NCI-H2029 (cell line): ENCODE data around the gene PCGF2.
A peak's percentile ranks its signal among the peaks of the same experiment; 100 is the strongest.

Experiments used
- DNase-seq: peaks from one replicate; lab custom pipeline; 2025; lab: John Stamatoyannopoulos, UW

PCGF2 gene

DNA sequence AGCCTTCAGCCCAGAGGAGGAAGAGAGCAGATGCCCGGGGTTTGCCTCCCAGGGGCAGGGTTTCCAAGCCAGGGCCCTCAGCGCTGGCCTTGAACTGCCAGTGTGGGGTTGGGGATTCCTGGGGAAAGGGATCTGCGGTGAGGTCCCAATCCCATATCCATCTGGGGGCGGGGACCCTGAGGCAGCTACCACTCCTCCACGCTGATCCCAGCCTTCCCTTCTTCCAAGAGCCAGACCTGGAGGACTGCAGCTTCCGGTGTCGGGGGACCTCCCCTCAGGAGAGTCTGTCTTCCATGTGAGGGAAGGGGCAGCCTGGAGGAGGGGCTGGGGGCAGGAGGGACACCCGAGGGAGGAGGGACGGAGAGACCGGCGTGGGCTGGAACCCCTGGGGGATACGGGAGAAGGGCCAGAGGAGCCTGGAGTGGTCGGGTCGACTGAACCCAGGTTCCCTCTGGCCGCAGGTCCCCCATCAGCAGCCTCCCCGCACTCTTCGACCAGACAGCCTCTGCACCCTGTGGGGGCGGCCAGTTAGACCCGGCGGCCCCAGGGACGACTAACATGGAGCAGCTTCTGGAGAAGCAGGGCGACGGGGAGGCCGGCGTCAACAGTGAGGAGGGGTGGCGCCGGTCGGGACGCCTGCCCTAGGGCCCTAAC lies 28.7 kb downstream of the PCGF2 start:
- no peak for DNase-seq

DNA sequence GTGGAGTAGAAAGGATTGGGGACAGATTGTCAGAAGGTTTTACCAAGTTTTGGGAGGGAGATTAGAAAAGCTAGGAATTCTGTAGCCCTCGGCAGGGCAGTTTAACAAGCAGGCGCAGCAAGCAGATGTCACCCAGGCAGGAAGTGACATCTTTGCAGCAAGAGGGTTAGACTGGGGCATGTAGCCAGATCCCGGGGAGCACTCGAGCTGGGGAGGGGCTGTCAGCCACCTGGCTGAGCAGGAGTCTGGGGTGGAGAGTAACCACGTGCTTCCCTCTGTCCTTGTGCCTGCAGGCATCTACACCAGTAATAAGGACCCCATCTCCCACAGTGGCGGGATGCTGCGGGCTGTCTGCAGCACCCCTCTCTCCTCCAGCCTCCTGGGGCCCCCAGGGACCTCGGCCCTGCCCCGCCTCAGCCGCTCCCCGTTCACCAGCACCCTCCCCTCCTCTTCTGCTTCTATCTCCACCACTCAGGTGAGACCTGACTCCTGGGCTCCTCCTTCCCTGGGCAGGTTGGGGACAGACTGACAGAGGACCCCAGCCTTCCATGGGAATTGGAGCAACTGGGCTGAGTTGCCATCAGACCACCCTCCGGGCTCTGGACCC lies 30.9 kb downstream of the PCGF2 start:
- DNase-seq, result peak; percentile 36

DNA sequence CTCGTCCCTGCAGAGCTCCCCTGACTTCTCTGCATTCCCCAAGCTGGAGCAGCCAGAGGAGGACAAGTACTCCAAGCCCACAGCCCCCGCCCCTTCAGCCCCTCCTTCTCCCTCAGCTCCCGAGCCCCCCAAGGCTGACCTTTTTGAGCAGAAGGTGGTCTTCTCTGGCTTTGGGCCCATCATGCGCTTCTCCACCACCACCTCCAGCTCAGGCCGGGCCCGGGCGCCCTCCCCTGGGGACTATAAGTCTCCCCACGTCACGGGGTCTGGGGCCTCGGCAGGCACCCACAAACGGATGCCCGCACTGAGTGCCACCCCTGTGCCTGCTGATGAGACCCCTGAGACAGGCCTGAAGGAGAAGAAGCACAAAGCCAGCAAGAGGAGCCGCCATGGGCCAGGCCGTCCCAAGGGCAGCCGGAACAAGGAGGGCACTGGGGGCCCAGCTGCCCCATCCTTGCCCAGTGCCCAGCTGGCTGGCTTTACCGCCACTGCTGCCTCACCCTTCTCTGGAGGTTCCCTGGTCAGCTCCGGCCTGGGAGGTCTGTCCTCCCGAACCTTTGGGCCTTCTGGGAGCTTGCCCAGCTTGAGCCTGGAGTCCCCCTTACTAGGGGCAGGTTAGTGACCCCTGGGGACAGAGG lies 31.6 kb downstream of the PCGF2 start:
- no peak for DNase-seq

DNA sequence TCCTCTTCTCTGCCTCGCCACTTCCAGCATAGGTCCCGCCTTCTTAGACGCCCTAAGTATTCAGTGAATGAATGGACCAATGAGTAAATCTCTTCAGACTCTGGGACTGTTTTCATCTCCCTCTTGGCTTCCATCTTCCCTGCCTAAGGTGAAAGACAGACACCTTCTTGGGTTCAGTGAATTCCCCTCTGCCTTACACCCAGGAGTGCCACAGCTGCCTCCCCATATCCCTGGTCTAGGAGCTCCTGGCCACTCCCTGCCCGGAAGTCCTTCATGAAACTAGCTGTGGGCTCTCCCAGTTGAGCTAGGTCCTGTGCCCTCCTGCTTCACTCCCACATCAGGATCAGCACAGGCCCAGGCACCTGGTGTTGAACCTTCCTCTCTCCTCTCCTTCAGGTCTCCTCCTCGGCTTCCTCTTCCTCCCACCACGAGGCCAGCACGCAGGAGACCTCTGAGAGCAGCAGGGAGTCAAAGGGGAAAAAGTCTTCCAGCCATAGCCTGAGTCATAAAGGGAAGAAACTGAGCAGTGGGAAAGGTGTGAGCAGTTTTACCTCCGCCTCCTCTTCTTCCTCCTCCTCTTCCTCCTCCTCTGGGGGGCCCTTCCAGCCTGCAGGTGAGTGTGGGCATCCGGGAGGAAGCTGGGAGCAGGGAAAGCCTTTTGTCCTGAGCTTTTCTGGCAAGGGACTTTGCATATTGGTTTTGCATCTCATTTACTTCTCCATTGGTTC lies 32.8 kb downstream of the PCGF2 start:
- DNase-seq, result no peak

DNA sequence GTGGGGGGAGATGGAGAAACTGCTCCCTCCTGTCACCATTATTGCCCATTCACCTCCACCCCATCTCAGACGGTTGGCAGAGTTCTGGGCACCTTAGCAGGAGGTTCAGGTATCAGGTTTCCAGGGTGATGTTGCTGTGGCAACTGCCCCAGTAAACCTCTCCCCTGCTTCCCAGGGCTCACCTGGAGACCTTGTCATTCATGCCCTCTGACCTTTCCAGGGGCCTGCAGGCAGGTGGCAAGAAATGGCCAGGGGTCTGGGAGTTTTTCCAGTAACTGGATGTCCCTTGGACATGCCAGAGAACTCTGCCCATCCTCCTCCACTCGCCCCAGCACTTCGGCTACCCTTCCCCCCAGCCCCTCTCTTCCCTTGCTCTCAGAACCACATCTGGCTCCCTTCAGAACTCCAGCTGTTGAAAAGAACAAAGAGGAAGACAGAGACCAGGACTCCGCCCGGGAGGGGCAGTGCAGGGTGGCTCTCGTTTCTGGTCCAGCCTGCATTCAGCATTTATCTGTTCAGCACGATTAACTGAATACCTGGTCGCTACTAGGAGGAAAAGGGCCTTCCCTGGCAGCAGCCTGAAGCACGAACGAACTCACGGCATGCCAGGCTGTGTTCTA lies 34.6 kb downstream of the PCGF2 start:
- no peak for DNase-seq

DNA sequence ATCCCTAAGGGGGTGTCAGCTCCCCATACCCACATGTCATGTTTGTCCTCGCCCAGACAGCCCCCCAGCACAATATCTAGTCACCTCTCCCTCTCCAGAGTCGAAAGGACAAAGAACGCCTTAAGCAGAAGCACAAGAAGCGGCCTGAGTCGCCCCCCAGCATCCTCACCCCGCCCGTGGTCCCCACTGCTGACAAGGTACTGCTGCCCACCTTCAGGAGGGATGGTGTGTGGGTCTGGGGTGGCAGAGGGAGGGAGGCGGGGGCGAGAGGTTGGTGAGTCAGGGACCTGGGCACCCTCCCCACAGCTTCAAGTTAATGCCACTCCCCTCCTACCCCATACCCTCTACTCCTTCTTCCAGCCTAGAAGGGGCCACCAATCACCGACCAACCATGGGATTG lies 35.5 kb downstream of the PCGF2 start:
- DNase-seq, result no peak

DNA sequence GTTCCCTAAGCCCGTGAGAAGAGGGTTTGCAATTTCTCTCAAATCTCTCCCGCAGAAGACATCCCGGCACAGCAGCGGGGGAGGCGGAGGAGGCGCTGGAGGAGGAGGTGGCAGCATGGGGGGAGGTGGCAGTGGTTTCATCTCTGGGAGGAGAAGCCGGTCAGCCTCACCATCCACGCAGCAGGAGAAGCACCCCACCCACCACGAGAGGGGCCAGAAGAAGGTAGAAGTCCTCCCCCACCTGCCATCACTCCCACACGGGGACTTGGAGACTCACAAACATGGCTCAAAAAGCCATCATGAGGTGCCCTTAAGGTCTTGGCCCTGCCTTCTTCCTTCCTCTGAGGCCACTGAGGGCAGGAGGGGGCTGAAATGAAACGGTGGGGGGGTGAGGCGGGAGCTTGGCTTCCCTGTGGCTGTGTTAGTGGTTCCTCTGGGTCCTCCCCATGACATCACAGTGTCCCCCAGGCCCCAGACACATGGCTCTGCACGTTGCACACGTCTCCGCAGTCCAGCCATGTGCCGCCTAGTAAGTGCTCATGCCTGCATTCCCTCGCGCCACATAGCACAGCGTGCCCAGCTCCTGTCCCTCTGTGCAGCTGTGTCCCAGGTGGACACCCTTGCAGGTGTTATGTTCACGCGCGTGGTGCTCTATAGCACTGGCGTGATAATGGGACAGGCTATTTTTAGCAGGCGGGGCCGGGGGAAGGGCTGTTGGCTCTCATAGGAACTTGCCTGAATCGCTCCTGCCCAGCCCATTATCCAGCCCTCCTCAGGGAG lies 36.2 kb downstream of the PCGF2 start:
- no peak for DNase-seq

DNA sequence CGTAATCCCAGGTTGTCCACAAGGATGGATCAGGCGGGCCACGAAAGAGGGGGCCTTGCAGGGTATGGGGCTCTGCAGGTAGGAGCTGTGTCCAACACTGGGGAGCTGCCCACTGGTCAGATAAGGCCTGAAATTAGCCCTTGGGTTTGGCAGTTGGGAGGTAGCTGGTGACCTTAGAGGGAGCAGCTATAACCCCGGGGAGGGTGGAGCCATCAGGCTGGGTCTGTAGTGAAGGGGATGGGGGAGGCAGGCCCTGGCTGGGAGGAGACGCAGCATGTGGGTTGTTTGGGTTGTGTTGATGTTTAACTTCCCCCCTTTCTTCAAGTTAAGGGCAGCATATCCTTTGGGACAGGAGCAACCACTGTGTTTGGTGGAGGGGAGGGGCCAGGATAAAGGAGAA lies 37.2 kb downstream of the PCGF2 start:
- DNase-seq, result no peak

DNA sequence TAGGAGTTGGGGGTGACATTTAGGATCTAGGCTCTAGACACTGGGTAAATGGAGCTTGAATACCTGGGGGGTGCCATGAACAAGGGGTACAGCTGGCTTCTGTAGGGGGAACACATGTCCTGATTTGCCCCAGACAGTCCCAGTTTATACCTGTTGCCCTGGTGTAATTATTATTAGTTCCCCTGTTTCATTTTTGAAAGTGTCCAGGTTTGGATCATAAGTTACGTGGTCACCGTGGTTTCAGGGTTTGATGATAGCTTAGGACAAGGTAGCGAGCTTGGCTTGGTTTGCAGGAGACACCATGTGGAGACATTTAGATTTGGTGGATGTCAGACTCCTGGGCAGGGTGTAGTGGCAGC lies 37.6 kb downstream of the PCGF2 start:
- DNase-seq, result no peak

DNA sequence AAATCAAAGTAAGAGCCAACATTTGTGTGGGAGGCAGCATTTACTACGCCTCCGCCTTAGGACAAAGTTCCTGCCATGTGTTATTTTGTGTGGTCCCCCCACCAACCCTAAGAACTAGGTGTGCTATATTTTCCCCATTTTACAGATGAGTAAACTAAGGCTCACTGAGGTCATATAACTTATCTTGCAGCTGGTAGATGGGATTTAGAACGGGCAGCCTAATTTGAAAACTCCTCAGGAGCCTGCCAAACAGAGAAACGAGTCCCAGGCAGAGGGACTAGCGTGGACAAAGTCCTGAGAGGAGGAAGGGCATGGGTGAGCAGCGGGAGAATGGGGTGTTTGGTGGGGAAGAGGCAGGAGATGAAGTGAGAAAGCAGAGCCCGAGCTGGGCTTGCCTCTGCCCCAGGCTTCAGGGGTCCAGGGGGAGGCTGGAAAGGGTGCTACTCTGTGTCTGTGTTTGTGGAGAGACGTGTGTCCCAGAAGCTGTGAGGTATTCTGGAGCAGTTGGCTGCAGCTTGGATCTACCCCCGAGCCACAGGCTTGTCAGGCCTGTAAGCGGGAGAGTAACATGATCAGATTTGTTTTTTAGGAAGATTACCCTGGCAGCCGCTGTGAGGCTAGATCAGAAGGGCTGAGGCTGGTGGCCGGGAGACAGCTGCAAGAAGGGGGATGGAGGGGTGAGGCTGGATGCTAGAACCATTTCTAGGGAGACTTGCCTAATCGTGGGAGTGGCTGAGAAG lies 38.1 kb downstream of the PCGF2 start:
- no peak for DNase-seq

DNA sequence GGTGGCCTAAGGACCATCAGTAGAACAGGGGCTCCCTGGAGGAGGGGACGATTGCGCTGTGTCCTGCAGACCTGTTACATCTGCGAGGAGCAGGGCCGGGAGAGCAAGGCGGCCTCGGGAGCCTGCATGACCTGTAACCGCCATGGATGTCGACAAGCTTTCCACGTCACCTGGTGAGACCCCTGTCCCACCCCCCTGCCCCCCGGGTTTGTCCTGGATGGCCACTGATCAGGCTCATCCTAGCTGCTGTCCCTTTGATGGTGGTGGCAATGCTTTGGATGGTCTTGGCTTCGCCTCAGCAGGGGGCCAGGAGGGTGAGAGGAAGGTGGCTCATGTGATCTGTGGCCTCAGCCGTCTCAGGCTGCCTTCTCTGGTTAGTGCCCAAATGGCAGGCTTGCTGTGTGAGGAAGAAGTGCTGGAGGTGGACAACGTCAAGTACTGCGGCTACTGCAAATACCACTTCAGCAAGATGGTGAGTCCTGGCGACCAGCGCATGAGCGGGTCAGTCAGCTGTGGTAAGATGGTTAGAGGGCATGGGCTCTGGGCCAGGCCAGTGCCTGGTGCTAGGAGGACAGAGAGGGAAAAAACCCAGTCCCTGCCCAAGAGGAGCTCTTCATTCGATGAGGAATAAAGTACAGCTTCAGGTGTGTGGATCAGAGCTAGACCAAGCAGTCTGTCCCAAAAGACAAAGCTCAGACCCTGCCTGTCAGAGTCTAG lies 38.9 kb downstream of the PCGF2 start:
- DNase-seq, result no peak

DNA sequence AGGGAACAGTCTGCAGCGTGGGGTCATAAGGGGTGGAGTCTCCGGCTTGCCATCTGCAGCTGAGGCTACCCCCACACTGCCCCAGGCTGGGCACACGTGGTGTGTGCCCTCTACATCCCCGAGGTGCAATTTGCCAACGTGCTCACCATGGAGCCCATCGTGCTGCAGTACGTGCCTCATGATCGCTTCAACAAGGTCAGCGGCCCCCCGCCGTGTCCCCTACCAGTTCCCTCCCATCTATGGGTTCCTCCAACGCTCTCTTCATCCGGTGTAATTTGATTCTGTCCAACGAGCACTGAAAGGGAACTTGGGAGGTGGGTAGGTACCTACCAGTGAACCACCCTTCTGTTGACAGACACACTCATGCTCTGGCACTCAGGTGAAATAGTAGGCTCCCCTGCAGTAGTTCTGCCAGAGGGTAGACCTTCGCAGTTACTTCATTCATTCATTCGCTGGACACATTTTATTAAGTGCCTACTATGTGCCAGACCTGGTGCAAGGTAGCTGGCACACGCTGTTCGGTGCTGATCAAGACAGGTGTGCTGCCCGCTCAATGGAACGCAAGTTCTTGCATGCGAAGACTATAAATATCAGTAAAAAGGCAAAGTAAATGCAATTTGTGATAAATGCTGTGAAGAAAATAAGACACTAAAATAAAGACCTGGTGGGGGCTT lies 40.3 kb downstream of the PCGF2 start:
- peak; percentile 83 for DNase-seq

DNA sequence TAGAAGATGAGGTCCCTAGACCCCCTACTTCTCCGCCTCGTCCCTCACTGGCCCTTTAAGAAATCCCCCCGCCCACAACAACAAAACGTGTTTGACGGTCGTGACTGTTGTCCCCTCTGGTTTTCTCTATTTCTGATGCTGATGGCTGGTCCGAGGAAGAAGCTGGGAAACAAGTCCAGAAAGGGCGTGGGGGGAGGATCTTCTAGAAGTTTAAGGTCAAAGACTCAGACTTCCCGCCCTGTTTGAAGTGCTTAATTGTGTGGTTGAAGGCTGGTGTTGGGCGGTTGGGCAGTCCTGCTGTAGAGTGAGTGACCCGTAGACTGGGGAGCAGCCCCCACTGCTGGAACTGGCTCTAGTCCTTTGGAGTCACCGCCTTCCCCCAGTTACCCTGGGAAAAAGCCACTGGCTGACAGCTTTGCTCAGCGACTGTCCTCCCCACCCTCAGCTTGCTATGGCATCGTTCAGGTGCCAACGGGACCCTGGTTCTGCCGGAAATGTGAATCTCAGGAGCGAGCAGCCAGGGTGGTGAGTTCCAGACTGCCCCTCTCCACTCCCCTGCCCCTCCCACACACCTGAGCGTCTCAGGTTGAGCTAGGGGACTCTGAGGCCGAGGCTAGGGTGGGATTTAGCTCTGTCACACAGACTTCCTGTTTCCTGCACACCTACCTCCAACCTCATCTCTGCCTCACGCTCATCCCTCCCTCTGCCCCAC lies 41.5 kb downstream of the PCGF2 start:
- DNase-seq, result no peak

DNA sequence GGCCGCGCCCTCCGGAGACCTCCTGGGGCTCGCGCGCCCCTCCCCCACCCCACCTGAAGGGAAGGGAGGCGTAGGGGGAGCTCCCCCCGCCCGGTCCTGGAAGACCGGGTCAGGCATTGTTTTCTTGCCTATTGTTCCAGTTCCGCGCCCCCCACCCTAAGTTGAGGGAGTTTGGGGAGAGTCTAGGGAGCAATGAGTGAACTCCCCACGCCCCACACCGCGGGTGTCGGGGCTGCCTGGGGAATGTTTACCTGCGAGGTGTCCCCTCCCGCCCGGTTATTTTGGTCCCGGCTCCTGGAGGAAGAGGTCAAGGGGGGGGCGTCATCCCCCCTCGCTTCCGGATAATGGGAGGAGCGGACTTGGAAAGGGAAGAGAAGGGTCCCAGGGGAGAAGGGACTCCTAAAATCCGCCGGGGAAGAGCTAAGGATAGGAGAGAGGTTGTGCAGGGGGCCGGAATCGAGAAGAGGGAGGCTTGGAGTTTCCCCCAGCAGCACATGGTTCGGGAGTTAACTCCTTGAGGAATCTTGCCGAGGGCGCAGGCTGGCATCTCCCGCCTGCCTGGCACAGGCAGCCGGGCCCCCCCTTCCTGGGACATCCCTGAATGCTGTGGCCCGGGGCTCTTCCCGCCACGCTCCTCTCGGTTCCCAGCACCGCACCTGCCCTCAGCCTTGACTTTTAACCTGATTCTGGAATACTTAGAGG lies 42.2 kb downstream of the PCGF2 start:
- peak; percentile 29 for DNase-seq

DNA sequence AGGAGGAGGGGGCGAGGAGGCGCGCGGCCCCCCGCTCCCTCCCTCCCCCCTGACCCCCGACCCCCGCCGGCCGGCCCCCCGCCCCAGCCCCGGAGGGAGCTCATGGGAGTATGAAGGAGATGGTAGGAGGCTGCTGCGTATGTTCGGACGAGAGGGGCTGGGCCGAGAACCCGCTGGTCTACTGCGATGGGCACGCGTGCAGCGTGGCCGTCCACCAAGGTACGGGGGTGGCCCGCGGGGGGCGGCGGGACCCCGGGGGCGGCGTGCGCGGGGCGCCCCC lies 42.7 kb downstream of the PCGF2 start:
- no peak for DNase-seq

DNA sequence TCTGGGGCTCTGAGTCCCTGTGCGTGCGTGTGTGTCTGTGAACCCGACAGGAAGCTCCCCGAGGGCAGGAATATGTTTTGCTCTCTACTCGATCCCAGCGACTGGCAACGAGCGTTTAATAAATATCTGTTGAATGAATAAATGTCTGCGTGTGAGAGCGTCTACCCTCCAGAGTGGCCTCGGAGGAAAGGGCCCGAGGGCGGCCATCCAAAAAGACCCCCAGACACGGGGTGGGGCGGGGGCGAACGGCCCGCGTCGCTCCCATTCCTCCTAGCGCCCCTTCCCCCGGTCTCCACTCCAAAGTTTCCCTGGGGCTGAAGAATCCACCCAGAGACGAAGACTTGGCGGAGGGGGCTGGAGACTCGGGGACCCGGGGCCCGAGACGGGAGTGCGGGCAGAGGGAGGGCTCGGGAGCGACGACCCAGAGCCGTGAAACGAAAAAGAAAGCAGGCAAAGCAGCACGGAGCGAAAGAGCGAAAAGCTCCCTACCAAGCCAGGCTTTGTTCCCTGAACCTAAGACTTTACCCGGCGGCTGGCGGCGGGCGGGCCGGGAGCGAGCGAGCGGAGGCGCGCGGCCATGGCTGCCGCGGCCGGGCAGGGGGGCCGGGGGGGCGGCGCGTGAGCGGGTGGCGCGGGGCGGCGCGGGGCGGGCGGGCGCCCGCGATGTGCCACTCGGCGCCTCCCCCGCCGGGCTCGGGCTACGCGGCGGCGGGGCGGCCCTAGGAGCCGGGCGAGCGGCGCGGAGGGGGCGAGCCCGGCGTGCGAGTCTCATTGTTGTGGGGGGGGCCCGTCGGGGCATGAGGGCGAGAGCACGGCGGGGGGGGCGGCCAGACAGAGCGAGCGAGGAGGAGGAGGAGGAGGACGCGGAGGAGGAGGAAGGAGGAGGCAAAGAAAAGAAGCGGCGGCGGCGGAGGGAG lies 43.3 kb downstream of the PCGF2 start, which contains the start of gene MLLT6:
TSS of gene MLLT6 (plus strand) at position 668 of the 917 bp plus-strand sequence. CDS start 360 bp downstream, outside the sequence.
- DNase-seq, result peak; percentile 72

DNA sequence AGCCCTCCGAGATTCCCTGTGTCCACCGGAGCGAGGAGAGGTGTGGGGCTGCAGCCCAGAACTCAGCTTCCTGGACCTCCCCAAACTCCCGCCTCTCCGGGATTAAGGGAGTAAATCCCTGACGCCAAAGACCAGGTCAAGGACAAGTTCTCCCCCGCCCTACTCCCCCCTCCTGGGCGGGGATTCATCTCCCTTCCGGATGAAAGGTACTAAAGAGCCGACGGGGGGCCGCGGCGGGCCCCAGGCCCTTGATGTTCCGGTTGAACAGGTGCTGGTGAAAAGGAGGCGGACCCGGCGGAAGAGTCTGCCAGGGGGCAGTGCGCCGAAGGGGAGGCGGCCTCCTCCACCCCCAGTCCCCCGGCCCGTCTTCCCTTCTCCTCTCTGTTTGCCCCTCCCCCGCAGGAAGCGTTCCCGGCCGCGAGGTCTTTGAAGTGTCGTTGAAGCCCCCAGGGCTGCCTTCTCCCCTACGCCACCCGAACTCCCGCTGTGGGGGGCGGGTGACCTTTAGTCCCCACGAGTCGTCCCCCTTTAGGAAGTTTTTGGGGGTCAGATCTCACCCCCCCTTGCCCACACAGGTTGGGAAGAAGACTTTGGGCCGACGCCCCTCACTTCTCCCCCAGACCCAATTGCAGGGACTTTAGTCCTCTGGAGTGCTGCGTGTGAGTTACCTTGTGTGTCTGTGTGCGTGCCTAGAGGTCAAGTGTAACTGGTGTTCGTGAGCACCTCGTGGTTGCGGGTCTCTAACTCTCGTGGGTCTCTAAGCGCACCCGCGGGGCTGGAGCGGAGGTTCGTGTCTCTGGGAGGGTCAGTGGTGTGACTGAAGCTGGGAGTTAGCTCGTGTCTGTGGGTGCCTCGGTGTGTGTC lies 44.2 kb downstream of the PCGF2 start:
- DNase-seq, result peak; percentile 94
